Measurements from ENCODE around the gene NTM.
A peak's percentile ranks its signal among the peaks of the same experiment; 100 is the strongest.

The NTM gene

GRCh38 chr11:131712897-131713296 is 342.5 kb downstream of the NTM start:
- no peak for DNase-seq

- no peak for DNase-seq
These were observed 343.2 kb downstream of the NTM start for GRCh38 chr11:131713529-131714134.

- no peak for DNase-seq
These were observed 347.2 kb downstream of the NTM start for GRCh38 chr11:131717616-131718015.

- DNase-seq: peak in 1 of 51 donors; percentile 7
These were observed 352.7 kb downstream of the NTM start for GRCh38 chr11:131723088-131723487.

- no peak for DNase-seq
These were observed 354.1 kb downstream of the NTM start for GRCh38 chr11:131724436-131724975.

- no peak for DNase-seq
These were observed 364.5 kb downstream of the NTM start for GRCh38 chr11:131734871-131735270.

DNA sequence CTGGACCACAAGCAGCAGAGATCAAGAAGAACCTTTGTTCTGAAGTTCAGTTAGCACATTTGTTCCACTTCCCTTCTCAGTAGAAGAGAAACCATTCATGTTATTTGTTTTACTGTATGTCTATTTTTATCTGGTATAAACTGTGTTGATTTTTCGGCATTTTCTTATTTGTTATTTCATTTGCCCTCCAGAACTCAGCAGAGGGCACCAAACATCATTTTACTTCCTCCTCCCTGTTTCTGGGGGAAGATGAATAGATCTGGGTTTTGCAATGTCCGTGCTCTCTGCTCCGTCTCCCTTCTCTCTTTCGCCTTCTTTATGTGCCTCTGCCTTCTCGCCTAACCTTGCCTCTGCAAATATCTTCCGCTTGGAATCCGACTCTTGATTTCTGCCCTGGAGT is 366.9 kb downstream of the NTM start:
- DNase-seq: no peak

DNA sequence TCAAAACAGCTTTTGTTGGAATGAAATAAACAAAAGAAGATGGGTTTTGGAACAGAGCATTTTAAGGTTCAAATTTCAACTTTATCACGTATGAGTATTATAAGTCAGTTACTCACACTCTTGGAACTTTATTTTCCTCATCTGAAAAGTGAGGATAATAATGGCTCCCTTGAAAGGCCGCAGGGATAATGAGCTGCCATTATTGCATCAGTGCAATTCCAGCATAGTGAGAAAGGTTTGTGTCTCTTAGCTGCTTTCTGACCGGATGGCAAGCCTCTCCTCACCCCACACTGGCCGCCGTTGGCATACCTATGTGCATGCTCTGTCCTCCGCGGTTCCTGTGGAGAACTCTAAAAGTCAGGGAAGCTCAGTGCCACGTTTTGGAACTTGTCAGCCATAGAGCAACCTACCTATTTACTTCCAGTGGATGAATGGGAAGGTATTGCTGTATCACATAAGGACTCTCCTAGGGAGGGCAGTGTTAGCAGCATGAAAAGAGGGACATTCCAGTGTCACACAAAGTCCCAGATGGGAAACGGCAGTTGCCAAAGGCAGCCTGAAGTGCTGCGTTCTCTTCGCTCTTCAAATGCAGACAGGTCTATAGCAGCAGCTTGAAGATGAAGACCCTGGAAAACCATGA is 368.9 kb downstream of the NTM start:
- no peak for DNase-seq

- DNase-seq: no peak
These were observed 374.4 kb downstream of the NTM start for GRCh38 chr11:131744847-131745246.

DNA sequence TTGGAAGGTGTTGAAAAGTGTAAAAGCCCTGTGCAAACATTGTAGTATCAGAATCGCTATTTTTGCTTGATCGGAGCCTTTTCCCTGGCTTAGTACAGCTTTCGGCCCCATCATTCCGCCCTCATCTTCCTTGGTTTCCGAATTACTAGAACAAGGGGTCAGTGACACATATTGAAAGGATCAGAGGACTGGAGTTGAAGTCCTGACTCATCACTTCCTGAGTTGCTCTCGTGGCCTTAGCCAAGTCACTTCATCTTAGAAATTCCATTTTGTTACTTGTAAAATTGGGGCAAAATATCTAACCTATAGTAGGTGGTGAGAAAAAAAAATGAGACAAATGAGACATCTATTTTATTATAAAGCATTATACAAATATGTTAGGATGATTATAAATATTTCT is 375.0 kb downstream of the NTM start:
- no peak for DNase-seq

DNA sequence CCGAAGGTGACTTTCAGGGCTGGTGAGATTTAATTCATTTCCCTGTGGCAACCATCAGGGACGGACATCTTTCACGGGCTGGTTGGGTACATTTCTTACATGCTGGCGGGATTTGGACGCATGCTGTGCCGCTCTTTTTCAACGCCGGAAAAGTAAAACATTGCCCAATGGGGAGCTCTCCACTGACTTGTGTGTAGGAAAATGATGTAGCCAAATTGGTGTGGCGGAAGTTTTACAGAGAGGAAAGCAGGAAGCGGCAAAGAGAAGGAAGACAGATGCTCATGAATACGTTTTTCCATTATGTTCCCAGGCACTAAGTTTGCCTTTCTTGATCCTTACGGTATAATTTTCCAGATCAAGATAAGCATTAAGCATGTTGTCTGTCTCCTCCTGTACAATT is 375.8 kb downstream of the NTM start:
- DNase-seq: no peak

GRCh38 chr11:131748151-131749050 is 378.0 kb downstream of the NTM start:
- DNase-seq: peak in 48 of 51 donors; percentile 6 to 80 (median 46)

- no peak for DNase-seq
These were observed 378.7 kb downstream of the NTM start for GRCh38 chr11:131749101-131749500.

DNA sequence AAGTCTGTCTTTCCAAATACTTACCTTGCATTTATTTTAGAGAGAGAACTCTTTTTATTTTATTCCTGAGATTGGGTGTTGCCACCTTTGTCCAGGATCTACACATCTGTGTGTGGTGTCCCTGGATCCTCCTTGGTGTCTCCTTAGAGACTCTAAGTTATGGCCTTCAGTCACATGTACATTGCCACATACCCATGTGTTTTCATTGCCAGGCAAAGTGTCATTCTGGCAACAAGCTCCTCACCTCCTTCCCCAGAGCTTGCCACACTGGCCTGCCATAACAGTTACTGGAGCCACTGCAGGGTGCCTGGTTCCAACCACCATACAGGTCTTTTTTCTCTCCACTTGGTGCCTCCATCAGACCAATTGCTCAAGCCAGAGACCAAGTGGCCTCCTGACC is 379.7 kb downstream of the NTM start:
- DNase-seq: no peak

DNA sequence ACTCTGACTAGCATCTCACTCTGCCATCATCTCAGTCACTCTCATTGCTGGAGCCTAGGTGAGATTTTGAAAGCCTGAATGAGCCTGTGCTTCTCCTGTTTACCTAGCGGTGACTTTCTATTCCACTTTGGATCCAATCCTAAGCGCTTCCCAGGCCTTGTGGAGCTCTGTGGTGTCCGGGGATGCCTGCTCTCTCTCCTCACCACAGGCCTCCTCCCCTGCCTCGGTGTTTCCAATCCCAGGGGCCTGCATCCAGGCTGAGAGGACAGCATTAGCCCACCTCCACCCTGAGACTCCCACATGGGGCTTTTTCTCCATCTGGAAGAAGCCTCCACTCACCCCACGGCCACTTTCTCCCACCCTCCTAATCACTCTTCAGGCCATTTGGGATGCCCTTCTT is 380.3 kb downstream of the NTM start:
- DNase-seq: no peak

- DNase-seq: no peak
These were observed 384.3 kb downstream of the NTM start for GRCh38 chr11:131754671-131755070.

DNA sequence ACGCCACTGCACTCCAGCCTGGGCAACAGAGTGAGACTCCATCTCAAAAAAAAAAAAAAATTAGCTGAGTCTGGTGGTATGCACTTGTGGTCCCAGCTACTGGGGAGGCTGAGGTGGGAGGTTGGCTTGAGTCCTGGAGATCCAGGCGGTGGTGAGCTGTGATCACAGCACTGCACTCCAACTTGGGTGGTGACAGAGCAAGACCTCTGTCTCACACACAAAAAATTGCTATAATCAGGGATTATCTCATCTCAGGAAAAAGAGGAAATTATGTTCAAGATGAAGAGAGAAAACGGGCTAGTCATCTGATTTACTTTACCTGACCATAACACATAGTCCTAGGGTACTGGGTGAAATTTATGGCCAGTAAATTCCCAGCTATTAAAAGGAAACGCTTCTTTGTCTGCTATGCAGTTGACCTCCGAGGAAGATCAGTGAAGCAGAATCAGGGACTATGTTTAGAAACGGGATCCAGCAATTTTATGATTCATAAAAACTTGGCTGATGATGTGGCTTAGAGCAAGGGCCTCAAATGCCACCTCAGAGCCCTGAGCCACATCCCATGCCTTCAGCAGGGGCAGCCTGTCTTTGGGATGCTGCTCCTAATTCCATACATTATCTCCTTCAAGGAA is 386.2 kb downstream of the NTM start:
- no peak for DNase-seq

DNA sequence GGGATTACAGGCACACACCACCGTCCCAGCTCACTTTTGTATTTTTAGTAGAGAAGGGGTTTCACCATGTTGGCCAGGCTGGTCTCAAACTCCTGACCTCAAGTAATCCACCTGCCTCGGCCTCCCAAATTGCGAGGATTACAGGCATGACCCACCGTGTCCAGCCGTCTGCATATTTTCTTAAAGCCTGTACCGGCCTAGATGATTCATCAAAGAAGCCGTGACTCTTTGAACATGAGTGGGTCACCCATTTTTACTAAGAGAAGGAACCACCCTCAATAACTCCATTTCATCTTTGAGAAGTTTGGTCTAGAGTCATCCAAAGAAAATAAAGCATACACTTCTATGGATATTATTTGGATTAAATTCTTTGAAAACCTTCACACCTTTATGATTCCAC is 388.3 kb downstream of the NTM start:
- DNase-seq: no peak

DNA sequence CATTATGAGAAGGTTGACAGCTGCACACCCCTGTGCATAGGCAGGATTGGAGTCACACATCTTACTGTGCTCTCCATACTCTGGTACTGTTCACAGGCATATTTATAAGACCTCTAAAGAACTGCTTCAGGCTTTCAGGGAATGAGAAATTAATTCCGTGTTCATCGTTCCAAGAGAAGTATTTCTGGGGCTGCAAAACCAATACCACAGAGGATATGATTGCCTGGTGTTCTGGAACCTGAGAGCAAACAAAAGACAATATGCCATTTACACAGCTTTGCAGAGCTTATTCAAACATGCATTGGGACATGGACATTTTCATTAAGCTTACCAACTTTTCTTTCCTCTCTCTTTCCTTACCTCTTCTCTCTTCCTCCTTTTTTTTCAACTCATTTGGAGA is 388.7 kb downstream of the NTM start:
- DNase-seq: no peak

- DNase-seq: peak in 4 of 51 donors; percentile 12 to 64 (median 28)
These were observed 390.0 kb downstream of the NTM start for GRCh38 chr11:131760091-131761061.
